HuH-7 (cell line): Measurements from ENCODE around the gene PRF1.
"Not testable (repeated sequence)": the region's sequence is repeated elsewhere in the genome, so short reads cannot be mapped to it uniquely, and the experiment has no call there.

Experiments
- DNase-seq: peaks from one replicate; pipeline ENCODE4 v3.0.0; 2011; ENCODE audit warnings: low spot score

The PRF1 gene

GRCh38 chr10:70602665-70603448 lies at the start of gene PRF1:
PRF1 (minus strand) TSS chr10:70602741; CDS start chr10:70600902, 1,839 bp downstream.
- DNase-seq = no peak

- DNase-seq = no peak
Observed at GRCh38 chr10:70651661-70652060, 49.1 kb upstream of the PRF1 start.

GRCh38 chr10:70650718-70651117 lies 48.2 kb upstream of the PRF1 start:
- DNase-seq = no peak

GRCh38 chr10:70650104-70650503 lies 47.6 kb upstream of the PRF1 start:
- DNase-seq = no peak

- no peak for DNase-seq
Observed at GRCh38 chr10:70649526-70649925, 47.0 kb upstream of the PRF1 start.

GRCh38 chr10:70648427-70648826 lies 45.9 kb upstream of the PRF1 start:
- no peak for DNase-seq

GRCh38 chr10:70647086-70647485 lies 44.5 kb upstream of the PRF1 start:
- no peak for DNase-seq

GRCh38 chr10:70644959-70645358 lies 42.4 kb upstream of the PRF1 start:
- DNase-seq = not testable (repeated sequence)

- not testable (repeated sequence) for DNase-seq
Observed at GRCh38 chr10:70643272-70643671, 40.7 kb upstream of the PRF1 start.

GRCh38 chr10:70639640-70640383 lies 37.3 kb upstream of the PRF1 start:
- not testable (repeated sequence) for DNase-seq

GRCh38 chr10:70634515-70634914 lies 32.0 kb upstream of the PRF1 start:
- not testable (repeated sequence) for DNase-seq

GRCh38 chr10:70634011-70634410 lies 31.5 kb upstream of the PRF1 start:
- no peak for DNase-seq

- not testable (repeated sequence) for DNase-seq
Observed at GRCh38 chr10:70631735-70632134, 29.2 kb upstream of the PRF1 start.

- no peak for DNase-seq
Observed at GRCh38 chr10:70629338-70629737, 26.8 kb upstream of the PRF1 start.

GRCh38 chr10:70626056-70626455 lies 23.5 kb upstream of the PRF1 start:
- no peak for DNase-seq

- DNase-seq = no peak
Observed at GRCh38 chr10:70622981-70623844, 20.7 kb upstream of the PRF1 start.

GRCh38 chr10:70622541-70622940 lies 20.0 kb upstream of the PRF1 start:
- no peak for DNase-seq

- no peak for DNase-seq
Observed at GRCh38 chr10:70621503-70622078, 19.1 kb upstream of the PRF1 start.

GRCh38 chr10:70620020-70620289 lies 17.4 kb upstream of the PRF1 start:
- no peak for DNase-seq

GRCh38 chr10:70619271-70620019 lies 16.9 kb upstream of the PRF1 start:
- DNase-seq = no peak

- no peak for DNase-seq
Observed at GRCh38 chr10:70618663-70619062, 16.1 kb upstream of the PRF1 start.
